Transverse colon (tissue), 4 donors: ENCODE data around the gene PKIB. TPM values are rescaled to one million over a fixed set of nuclear protein-coding genes. Genes with fewer than 3 reads are reported as not detected.
"Not testable (repeated sequence)": the region's sequence is repeated elsewhere in the genome, so short reads cannot be mapped to it uniquely, and the experiment has no call there.

ENCODE experiments used
- DNase-seq: peaks from one replicate; pipeline ENCODE4 v3.0.0-alpha.2; 2019
- H3K27ac ChIP-seq, 4 donors: fragments of 200-600 bp; sonication (generic); 2 replicates each; pipeline ENCODE4 v1.5.1; 2016 to 2018; ENCODE audit warnings: inconsistent platforms in 4 of 4
- H3K27me3 ChIP-seq: fragments of 200-600 bp; sonication (generic); 2 replicates; pipeline ENCODE4 v1.5.1; 2017; ENCODE audit warnings: inconsistent platforms
- H3K36me3 ChIP-seq, 4 donors: fragments of 200-600 bp; sonication (generic); 2 replicates each; pipeline ENCODE4 v1.5.1; 2017 to 2019; ENCODE audit warnings: inconsistent platforms in 4 of 4
- H3K4me1 ChIP-seq, 4 donors: fragments of 200-600 bp; sonication (generic); 2 replicates each; pipeline ENCODE4 v1.5.1; 2017 to 2020; ENCODE audit warnings: inconsistent platforms in 4 of 4
- H3K4me3 ChIP-seq, 4 donors: fragments of 200-600 bp; sonication (generic); 1 replicate in 1 of 4; 2 replicates in 3 of 4; pipeline versions ENCODE4 v1.5.1 to v1.6.1; 2017 to 2019; ENCODE audit warnings: inconsistent platforms in 4 of 4
- H3K9me3 ChIP-seq, 2 donors: fragments of 200-600 bp; sonication (generic); 2 replicates each; pipeline ENCODE4 v1.5.1; 2017 to 2019; ENCODE audit warnings: inconsistent platforms in 2 of 2
- EP300 ChIP-seq: sonication (generic); formaldehyde crosslinking; IDR thresholded peaks from one replicate; pipeline ENCODE4 v1.6.1; 2017; ENCODE audit warnings: antibody characterized with exemption, low read depth
- POLR2A ChIP-seq: fragments of 450-650 bp; IDR thresholded peaks from one replicate; pipeline ENCODE4 v1.6.1; 2016; ENCODE audit warnings: antibody characterized with exemption, mild to moderate bottlenecking, moderate library complexity
- POLR2AphosphoS5 ChIP-seq, 3 donors: sonication (generic); formaldehyde crosslinking; IDR thresholded peaks; one replicate each; pipeline ENCODE4 v1.6.1; 2016; ENCODE audit warnings: antibody characterized with exemption in 3 of 3
- WGBS, 2 donors: methylation state at CpG; one replicate each; pipeline ENCODE4 v1.1.5; 2018; ENCODE audit warnings: low coverage in 1 of 2; 5-methylcytosine and 5-hydroxymethylcytosine counted together
- in situ Hi-C, 4 donors: fragments of 200-750 bp; cut with MboI; loops; one replicate each; pipeline versions ENCODE4 v1.15.0 to v1.15.1; 2017; ENCODE audit warnings: low sequenced_read_pairs in 3 of 4, low pct_ligation_motif_present in 1 of 4, low pct_unique_long_range_greater_than_20kb in 1 of 4
- intact Hi-C: fragments of 100-400 bp; cut with DNase I; formaldehyde crosslinking; loops from one replicate; pipeline ENCODE4 v1.15.1; 2023; ENCODE audit warnings: low total_unique reads
- total RNA-seq, 4 donors: library from RNA; depleted of rRNA; stranded (reverse); fragments of >200 nt; gene quantifications; one replicate each; pipeline ENCODE4 v1.1.0, GENCODE V29; 2016
- TF ChIP-seq, protein P1 (sequence below), 5 experiments: fragments of 200-600 bp in 3 of 5; fragments of 450-650 bp in 2 of 5; sonication (generic) in 3 of 5; IDR thresholded peaks; 1 replicate in 2 of 5; 2 replicates in 3 of 5; pipeline ENCODE4 v1.5.1; 2016 to 2017; ENCODE audit warnings: antibody characterized with exemption in 5 of 5, inconsistent platforms in 3 of 5, mild to moderate bottlenecking in 2 of 5, moderate library complexity in 1 of 5

The PKIB gene
- total RNA-seq, 4 donors from 2014 or later, result 45.2 to 163 (median 96.1) TPM

DNA sequence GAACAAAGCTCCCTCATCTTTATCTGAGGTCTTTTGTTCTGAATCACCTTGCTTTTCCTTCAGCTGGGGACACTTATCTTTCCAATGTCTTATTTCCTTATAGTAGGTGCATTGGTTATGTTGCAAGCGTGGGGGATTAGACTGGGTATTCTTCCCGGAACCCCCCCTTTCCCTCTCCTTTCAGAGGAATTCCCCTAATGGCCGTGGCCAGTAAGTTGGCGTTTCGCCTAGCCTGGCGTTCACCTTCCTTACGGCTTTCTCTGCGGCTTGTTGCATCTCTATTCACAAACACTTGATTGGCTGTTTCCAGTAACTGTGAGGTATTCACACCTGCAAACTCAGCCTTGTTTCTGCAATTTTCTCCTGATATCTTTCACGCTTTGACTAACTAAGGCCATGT is 136.5 kb downstream of the PKIB start:
- Histone ChIP-seq H3K27me3 (no peaks in the 10 kb centered on the region), H3K27ac (no peak overlapping the region), H3K4me3 (no peak overlapping the region), H3K36me3 (no peaks in the 10 kb centered on the region), H3K9me3 (no peaks in the 10 kb centered on the region), H3K4me1 (peaks cover 0 to 7% (median 0%) of the 10 kb centered on the region in 4 donors)
- WGBS, 2 donors, result 88 to 89% methylated on average over 9 of the region's 9 CpGs
- DNase-seq, result no peak
- intact Hi-C loops, result no loop called here
- in situ Hi-C loops, result loop anchor here (10.0 to 25.0 kb wide), 2 partner anchors 88 to 566 kb away; no protein-coding TSS in a partner anchor
- TF ChIP-seq EP300 (no peak), POLR2AphosphoS5 (IDR thresholded peaks at IDR 0.05) (no peak), POLR2A (no peak)
- TF ChIP-seq, protein P1, sequence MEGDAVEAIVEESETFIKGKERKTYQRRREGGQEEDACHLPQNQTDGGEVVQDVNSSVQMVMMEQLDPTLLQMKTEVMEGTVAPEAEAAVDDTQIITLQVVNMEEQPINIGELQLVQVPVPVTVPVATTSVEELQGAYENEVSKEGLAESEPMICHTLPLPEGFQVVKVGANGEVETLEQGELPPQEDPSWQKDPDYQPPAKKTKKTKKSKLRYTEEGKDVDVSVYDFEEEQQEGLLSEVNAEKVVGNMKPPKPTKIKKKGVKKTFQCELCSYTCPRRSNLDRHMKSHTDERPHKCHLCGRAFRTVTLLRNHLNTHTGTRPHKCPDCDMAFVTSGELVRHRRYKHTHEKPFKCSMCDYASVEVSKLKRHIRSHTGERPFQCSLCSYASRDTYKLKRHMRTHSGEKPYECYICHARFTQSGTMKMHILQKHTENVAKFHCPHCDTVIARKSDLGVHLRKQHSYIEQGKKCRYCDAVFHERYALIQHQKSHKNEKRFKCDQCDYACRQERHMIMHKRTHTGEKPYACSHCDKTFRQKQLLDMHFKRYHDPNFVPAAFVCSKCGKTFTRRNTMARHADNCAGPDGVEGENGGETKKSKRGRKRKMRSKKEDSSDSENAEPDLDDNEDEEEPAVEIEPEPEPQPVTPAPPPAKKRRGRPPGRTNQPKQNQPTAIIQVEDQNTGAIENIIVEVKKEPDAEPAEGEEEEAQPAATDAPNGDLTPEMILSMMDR (IDR thresholded peaks at IDR 0.05), result no peak

GRCh38 chr6:122747573-122747972 is 137.4 kb downstream of the PKIB start:
- no peak overlapping the region for H3K27ac ChIP-seq
- 81 to 87% methylated on average over 3 to 10 of the region's 10 CpGs for WGBS, 2 donors
- H3K27me3 ChIP-seq, result no peaks in the 10 kb centered on the region
- TF ChIP-seq, protein P1 (IDR thresholded peaks at IDR 0.05), result no peak
- no peak for TF ChIP-seq EP300
- TF ChIP-seq POLR2A, result no peak
- no peak for TF ChIP-seq POLR2AphosphoS5 (IDR thresholded peaks at IDR 0.05)
- peaks cover 0 to 7% (median 0%) of the 10 kb centered on the region in 4 donors for H3K4me1 ChIP-seq
- H3K36me3 ChIP-seq, result no peaks in the 10 kb centered on the region
- H3K9me3 ChIP-seq, result no peaks in the 10 kb centered on the region
- DNase-seq, result no peak
- H3K4me3 ChIP-seq, result no peak overlapping the region
- in situ Hi-C loops, result loop anchor here (10.0 to 25.0 kb wide), 2 partner anchors 87 to 565 kb away; no protein-coding TSS in a partner anchor
- intact Hi-C loops, result no loop called here

DNA sequence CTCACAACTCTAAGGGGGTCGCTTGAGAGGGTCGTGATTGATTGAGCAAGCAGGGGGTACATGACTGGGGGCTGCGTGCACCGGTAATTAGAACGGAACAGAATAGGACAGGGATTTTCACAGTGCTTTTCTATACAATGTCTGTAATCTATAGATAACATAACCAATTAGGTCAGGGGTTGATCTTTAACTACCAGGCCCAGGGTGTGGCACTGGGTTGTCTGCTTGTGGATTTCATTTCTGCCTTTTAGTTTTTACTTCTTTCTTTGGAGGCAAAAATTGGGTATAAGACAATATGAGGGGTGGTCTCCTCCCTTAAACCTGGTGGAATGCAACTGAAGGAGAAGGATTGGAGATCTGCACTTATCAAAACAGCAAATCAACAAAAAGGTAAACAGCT is 138.7 kb downstream of the PKIB start:
- H3K4me3 ChIP-seq, H3K27me3 ChIP-seq, H3K36me3 ChIP-seq, H3K9me3 ChIP-seq, H3K4me1 ChIP-seq, DNase-seq, H3K27ac ChIP-seq, intact Hi-C loops: not testable (repeated sequence)
- in situ Hi-C loops, result loop anchor here (10.0 to 25.0 kb wide), 2 partner anchors 86 to 563 kb away; no protein-coding TSS in a partner anchor
- WGBS, 2 donors, result 32 to 70% methylated on average over 3 to 5 of the region's 5 CpGs

DNA sequence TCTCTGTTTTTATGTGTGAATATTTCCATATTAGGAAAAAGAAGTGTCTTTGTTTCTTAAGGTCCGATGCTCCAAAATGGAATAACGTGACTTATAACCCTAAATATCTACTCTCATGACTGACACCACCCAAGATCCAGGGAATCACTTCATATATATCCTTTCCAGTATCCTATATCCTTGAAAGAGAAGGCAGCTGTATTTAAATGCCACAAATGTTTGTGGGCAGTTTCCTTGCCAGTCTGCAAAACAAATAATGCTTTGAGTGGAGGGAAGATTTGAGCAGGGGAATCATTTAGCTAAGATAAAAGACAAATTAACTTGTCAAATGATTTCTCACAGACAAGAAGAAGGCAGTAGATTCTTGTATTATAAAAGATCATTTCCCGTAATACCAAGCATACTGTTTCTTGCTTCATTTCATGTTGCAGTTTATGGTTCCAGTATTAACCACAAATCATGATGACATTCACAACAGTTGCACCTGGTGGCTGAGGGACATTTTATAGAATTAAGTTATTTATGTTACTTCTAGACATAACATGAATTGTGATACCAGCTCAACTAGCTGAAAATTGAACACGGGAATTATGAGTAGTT is 139.3 kb downstream of the PKIB start:
- Histone ChIP-seq H3K27ac (no peak overlapping the region), H3K4me1 (peaks cover 0 to 7% (median 2%) of the 10 kb centered on the region in 4 donors), H3K9me3 (no peaks in the 10 kb centered on the region), H3K4me3 (no peak overlapping the region), H3K36me3 (no peaks in the 10 kb centered on the region), H3K27me3 (no peaks in the 10 kb centered on the region)
- in situ Hi-C loops (loop anchor here (10.0 to 25.0 kb wide), 2 partner anchors 85 to 563 kb away; no protein-coding TSS in a partner anchor), intact Hi-C loops (no loop called here)
- no peak for DNase-seq
- TF ChIP-seq, protein P1 (IDR thresholded peaks at IDR 0.05), result no peak
- TF ChIP-seq POLR2A (no peak), EP300 (no peak), POLR2AphosphoS5 (IDR thresholded peaks at IDR 0.05) (no peak)
- WGBS, 2 donors, result 86 to 87% methylated on average over 4 of the region's 4 CpGs
